Activated T-cell treated with anti-CD3 and anti-CD28 coated beads for 1 hour (primary cell): ENCODE results near the gene RBM22.
"Not testable (repeated sequence)": the region's sequence is repeated elsewhere in the genome, so short reads cannot be mapped to it uniquely, and the experiment has no call there.

Source experiments
- DNase-seq: peaks from one replicate; pipeline ENCODE4 v3.0.0-alpha.2; 2020; ENCODE audit warnings: low read depth

The RBM22 gene

DNA sequence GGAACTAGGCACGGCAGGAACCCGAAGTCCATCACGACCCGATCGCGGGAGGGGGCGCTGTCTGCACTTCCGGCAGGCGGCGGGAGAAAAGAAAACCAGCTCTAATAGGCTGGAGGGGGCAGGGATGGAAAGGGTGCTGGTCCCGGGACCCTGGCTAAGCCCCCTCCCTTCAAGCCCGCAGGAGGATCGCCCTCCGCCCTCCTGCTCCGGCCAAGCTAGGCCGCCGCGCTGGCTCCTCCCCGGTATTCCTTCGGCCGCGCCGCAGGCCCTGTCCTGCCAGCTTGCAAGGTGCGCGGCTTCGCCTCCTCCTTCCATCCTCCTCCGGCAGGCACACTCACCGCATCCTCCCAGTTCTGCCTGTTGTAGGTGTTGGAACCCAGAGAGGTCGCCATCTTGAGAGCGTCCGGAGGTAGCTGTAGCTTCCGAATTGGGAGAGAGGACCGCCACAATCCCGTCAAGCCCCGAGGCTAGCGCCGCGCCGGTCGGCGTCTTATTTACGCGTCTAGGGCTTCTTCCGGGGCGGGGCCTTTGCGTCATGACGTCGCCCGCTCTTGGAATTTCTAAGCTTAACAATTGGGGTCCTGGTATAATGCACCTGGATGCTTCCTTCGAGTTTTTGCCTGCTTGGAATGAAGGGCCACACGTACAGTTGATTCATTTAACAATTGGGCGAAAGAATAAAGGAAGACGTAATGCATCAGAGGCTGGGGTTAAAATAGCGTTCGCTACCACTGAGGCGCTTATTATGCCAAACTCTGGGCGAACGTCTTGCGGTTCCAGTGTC is at the start of gene RBM22:
TSS of gene RBM22 (minus strand) at position 469 of the 784 bp plus-strand sequence. CDS start at position 392, 77 bp downstream.
- DNase-seq = peak; percentile 87

GRCh38 chr5:150750469-150750868 is 49.6 kb upstream of the RBM22 start:
- DNase-seq = no peak

DNA sequence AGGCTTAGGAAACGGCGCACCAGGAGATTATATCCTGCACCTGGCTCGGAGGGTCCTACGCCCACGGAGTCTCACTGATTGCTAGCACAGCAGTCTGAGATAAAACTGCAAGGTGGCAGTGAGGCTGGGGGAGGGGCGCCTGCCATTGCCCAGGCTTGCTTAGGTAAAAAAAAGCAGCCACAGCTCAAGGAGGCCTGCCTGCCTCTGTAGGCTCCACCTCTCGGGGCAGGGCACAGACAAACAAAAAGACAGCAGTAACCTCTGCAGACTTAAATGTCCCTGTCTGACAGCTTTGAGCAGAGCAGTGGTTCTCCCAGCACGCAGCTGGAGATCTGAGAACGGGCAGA is 42.3 kb upstream of the RBM22 start:
- not testable (repeated sequence) for DNase-seq

- not testable (repeated sequence) for DNase-seq
Measured at GRCh38 chr5:150742455-150743141, 41.7 kb upstream of the RBM22 start.

DNA sequence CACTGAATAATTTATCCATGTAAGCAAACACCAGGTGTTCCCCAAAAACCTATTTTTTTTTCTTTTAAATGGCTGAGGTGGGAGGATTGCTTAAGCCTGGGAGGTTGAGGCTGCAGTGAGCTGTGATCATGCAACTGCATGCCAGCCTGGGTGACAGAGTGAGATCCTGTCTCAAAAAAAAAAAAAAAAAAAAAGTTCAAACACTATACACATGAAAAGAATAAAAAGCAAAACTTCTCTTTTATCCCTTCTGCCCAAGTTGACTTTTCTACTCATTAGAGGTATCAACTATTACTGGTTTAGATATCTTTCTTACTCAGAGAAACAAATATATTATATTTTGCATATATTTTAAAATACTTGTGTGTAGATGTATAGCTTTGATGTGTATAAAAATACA is 40.1 kb upstream of the RBM22 start:
- DNase-seq = no peak

GRCh38 chr5:150738862-150739261 is 38.0 kb upstream of the RBM22 start:
- DNase-seq = no peak

DNA sequence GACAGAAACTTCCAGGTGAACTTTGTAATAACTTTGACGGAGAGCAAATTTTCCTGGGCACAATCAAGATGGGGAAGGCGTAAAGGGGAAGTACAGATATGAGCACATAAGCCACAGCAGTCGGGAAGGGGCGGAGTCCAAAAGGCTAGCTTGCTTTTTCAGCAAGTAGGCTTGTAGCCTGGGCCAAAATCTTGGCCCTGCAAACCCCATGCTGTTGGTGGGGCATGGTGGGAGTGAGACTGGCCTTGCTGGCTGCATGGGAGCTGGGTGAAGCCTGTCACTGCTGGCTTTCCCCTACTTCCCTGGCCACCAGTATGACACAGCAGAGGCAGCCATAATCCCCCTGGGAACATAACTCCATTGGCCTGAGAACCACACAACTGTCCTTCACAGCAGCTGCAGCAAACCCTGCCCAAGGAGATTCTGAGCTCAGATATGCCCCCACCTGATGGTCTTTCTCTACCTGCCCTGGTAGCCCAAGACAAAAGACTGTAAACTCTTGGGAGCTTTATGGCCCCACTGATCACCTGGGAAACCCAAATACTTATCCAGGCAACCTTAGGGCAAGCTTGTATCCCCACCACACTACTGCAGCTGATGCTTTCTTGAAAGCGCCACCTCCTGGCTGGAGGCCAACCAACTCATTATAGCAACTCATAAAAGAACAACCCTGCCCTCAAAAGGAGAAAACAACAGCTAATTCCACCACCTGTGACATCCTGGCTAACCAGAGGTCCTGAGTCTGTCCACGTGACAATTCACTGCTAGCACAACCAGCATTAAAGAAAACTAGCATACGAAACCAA is 33.9 kb upstream of the RBM22 start:
- no peak for DNase-seq

- no peak for DNase-seq
Measured at GRCh38 chr5:150731669-150732242, 30.9 kb upstream of the RBM22 start.

- no peak for DNase-seq
Measured at GRCh38 chr5:150729859-150730258, 29.0 kb upstream of the RBM22 start.

- DNase-seq = no peak
Measured at GRCh38 chr5:150723845-150724244, 23.0 kb upstream of the RBM22 start.

GRCh38 chr5:150710165-150710564 is 9.3 kb upstream of the RBM22 start:
- DNase-seq = no peak

- DNase-seq = no peak
Measured at GRCh38 chr5:150706776-150707390, 6.0 kb upstream of the RBM22 start.

- no peak for DNase-seq
Measured at GRCh38 chr5:150703762-150704161, 2.9 kb upstream of the RBM22 start.

- DNase-seq = no peak
Measured at GRCh38 chr5:150700246-150700593, 642 bp downstream of the RBM22 start.

DNA sequence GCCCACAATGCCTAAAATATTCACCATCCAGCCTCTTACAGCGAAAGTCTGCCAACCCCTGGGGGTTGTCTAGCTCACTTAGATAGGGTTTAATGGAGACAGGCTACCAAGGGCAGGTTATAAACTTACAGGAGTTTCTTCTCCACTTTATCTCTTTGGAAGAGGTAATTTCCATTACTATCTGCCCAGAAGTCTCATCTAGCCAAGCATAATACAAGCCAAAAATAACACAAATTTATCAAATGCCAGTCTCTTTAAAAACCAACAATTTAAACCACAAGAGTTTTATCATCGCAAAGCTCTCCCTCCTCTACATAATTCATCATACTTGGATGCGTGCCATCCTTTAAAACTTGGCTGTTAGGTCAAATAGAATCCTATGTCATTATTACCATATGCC is 6.2 kb downstream of the RBM22 start:
- no peak for DNase-seq

- no peak for DNase-seq
Measured at GRCh38 chr5:150692276-150692675, 8.6 kb downstream of the RBM22 start.

GRCh38 chr5:150690760-150691159 is 10.1 kb downstream of the RBM22 start:
- no peak for DNase-seq

GRCh38 chr5:150689120-150689519 is 11.7 kb downstream of the RBM22 start:
- DNase-seq = no peak

DNA sequence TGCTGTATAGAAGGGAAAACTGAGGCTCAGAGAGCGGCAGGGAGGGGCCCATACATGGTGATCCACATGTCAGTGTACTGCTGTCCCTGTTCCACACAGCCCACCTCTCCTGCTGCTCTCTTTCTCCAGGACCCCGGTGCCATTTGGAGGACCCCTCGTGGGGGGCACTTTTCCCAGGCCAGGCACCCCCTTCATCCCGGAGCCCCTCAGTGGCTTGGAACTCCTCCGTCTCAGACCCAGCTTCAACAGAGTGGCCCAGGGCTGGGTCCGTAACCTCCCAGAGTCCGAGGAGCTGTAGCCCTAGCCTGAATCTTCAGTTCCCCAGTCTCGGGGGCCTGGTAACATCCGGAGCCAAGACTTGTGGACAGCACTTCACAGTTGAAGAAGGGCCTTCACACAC is 24.3 kb downstream of the RBM22 start:
- DNase-seq = no peak

DNA sequence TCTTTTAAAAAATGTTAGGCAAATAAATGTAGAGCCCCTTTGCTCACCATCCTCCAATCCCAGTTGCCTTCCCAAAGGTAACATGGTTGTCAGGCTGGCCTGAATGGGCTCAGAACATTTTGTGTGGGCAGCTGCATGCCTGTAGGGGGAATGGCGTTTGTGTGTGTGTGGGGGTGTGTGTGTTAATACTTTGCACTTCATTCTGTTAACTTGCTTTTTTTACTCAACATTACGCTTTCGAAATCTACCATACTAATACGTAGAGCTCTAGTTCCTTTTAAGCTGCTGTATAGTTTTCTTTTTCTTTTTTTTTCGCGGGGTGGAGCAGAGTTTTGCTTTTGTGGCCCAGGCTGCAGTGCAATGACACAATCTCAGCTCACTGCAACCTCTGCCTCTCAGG is 25.8 kb downstream of the RBM22 start:
- no peak for DNase-seq

- DNase-seq = no peak
Measured at GRCh38 chr5:150674341-150674821, 26.5 kb downstream of the RBM22 start.

- DNase-seq = no peak
Measured at GRCh38 chr5:150672884-150673275, 28.0 kb downstream of the RBM22 start.
